Endothelial cell (in vitro differentiated cells): ENCODE results near the gene CNTN4. TPM values are rescaled to one million over a fixed set of nuclear protein-coding genes. Genes with fewer than 3 reads are reported as not detected.

Experiments used
- DNase-seq: peaks from one replicate; pipeline ENCODE4 v3.0.0; 2021; ENCODE audit warnings: low spot score
- H3K27ac Mint-ChIP-seq: one replicate; pipeline ENCODE4 v1.8.0; 2021; ENCODE audit warnings: mixed read lengths, inconsistent platforms; ENCODE audit not compliant: unreplicated experiment
- H3K27me3 Mint-ChIP-seq: one replicate; pipeline ENCODE4 v1.8.0; 2021; ENCODE audit warnings: mild to moderate bottlenecking, moderate library complexity, mixed read lengths, inconsistent platforms; ENCODE audit not compliant: unreplicated experiment
- H3K36me3 Mint-ChIP-seq: one replicate; pipeline ENCODE4 v1.8.0; 2021; ENCODE audit warnings: mild to moderate bottlenecking, low read depth, mixed read lengths, inconsistent platforms; ENCODE audit not compliant: unreplicated experiment
- H3K4me1 Mint-ChIP-seq: one replicate; pipeline ENCODE4 v1.8.0; 2021; ENCODE audit warnings: mild to moderate bottlenecking, mixed read lengths, inconsistent platforms; ENCODE audit not compliant: unreplicated experiment
- H3K4me3 Mint-ChIP-seq: one replicate; pipeline ENCODE4 v1.8.0; 2021; ENCODE audit warnings: mild to moderate bottlenecking, mixed read lengths, inconsistent platforms; ENCODE audit not compliant: unreplicated experiment
- H3K9me3 Mint-ChIP-seq: one replicate; pipeline ENCODE4 v1.8.0; 2021; ENCODE audit warnings: mixed read lengths, inconsistent platforms; ENCODE audit not compliant: unreplicated experiment
- total RNA-seq: library from RNA; stranded (reverse); fragmentation: NEBNext Ultra II Directional; extraction: Animal tissue kit (Norgen Biotek cat#: 25700); gene quantifications from one replicate; pipeline ENCODE4 v1.2.1, GENCODE V29; 2021; ENCODE audit not compliant: unreplicated experiment
- TF ChIP-seq, protein P1 (sequence below): fragments of 200-600 bp; sonication (generic); IDR thresholded peaks from one replicate; pipeline ENCODE4 v1.5.0; 2021; ENCODE audit warnings: antibody characterized with exemption; ENCODE audit not compliant: unreplicated experiment

Gene CNTN4
- total RNA-seq, 1 donor from 2014 or later = not detected

DNA sequence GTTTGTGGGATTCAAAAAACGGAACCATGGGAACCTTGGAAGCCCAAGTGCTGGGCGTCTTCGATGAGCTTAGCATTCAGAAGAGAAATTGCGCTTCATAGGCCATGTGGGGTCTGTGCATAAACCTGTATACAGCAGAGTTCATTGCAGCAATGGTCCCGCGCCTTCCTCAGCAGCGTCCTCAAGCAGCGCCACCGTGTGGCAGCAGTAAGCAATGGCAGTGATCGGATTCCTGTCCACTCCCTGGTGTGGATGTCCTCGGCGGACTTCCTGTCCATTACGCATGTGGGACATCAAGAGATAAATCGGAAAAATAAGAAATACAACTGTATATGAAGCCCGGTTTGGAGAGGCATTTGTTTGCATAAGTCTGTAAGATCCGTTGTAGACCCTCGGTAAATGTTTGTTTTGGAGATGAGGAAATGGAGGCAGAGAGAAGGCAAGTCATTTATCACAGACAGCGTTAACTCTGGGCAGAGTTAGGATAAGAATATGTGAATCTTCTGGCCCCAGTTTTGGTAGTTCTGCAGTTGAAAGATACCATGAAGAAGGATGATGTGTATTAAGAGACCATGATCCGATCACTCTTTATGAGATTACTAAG is 57.7 kb downstream of the CNTN4 start:
- DNase-seq = no peak
- TF ChIP-seq, protein P1, sequence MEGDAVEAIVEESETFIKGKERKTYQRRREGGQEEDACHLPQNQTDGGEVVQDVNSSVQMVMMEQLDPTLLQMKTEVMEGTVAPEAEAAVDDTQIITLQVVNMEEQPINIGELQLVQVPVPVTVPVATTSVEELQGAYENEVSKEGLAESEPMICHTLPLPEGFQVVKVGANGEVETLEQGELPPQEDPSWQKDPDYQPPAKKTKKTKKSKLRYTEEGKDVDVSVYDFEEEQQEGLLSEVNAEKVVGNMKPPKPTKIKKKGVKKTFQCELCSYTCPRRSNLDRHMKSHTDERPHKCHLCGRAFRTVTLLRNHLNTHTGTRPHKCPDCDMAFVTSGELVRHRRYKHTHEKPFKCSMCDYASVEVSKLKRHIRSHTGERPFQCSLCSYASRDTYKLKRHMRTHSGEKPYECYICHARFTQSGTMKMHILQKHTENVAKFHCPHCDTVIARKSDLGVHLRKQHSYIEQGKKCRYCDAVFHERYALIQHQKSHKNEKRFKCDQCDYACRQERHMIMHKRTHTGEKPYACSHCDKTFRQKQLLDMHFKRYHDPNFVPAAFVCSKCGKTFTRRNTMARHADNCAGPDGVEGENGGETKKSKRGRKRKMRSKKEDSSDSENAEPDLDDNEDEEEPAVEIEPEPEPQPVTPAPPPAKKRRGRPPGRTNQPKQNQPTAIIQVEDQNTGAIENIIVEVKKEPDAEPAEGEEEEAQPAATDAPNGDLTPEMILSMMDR = no peak
- no peaks in the 10 kb centered on the region for H3K27me3 Mint-ChIP-seq
- H3K27ac Mint-ChIP-seq = no peak overlapping the region
- H3K4me1 Mint-ChIP-seq = no peaks in the 10 kb centered on the region
- H3K9me3 Mint-ChIP-seq = peaks cover 39% of the 10 kb centered on the region
- peaks cover 17% of the 10 kb centered on the region for H3K36me3 Mint-ChIP-seq
- no peak overlapping the region for H3K4me3 Mint-ChIP-seq

DNA sequence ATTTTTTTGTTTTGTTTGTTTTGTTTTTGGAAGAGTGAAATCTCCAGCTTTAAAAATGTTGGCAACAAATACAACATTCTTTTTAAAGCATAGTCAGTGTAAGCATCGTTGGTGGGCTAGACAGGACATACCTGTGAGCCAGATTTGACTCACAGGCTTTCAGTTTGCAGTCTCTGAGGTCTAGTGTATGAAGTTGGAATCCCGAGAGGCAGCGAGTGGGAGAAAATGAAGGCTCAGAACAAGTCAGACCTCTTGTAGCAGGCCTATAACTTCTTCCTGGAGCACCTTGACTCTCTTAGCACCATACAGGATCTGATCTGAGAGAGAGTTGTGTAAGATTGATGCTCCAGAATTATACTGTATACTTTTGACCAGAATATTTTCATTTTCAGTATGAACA is 60.2 kb downstream of the CNTN4 start:
- TF ChIP-seq, protein P1 = no peak
- DNase-seq = no peak
- peaks cover 18% of the 10 kb centered on the region for H3K36me3 Mint-ChIP-seq
- peaks cover 42% of the 10 kb centered on the region for H3K9me3 Mint-ChIP-seq
- H3K27me3 Mint-ChIP-seq = peaks cover 2% of the 10 kb centered on the region
- H3K4me3 Mint-ChIP-seq = no peak overlapping the region
- no peak overlapping the region for H3K27ac Mint-ChIP-seq
- H3K4me1 Mint-ChIP-seq = no peaks in the 10 kb centered on the region

DNA sequence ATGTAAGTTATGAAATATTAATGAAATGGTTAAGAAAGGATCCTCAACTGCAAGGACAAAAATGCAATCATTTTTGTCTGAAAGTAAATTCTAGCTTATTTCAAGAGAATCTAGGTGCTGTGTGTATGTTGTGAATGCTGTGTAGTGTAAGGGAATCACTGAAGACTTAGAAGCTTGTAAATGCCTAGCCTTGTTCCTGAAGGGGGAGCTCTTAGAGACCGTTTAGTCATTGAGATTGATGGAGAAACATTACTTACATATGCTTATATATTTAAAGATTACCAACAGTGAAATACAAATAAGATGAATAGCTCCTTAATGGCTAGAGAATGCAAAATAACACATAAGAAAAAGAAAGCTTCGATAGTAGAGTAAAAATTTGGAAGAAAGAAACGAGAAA is 67.9 kb downstream of the CNTN4 start:
- Mint-ChIP-seq H3K27ac (no peak overlapping the region), H3K4me3 (no peak overlapping the region), H3K4me1 (no peaks in the 10 kb centered on the region), H3K36me3 (no peaks in the 10 kb centered on the region), H3K9me3 (peaks cover 1% of the 10 kb centered on the region), H3K27me3 (peaks cover 2% of the 10 kb centered on the region)
- TF ChIP-seq, protein P1 = no peak
- DNase-seq = no peak

DNA sequence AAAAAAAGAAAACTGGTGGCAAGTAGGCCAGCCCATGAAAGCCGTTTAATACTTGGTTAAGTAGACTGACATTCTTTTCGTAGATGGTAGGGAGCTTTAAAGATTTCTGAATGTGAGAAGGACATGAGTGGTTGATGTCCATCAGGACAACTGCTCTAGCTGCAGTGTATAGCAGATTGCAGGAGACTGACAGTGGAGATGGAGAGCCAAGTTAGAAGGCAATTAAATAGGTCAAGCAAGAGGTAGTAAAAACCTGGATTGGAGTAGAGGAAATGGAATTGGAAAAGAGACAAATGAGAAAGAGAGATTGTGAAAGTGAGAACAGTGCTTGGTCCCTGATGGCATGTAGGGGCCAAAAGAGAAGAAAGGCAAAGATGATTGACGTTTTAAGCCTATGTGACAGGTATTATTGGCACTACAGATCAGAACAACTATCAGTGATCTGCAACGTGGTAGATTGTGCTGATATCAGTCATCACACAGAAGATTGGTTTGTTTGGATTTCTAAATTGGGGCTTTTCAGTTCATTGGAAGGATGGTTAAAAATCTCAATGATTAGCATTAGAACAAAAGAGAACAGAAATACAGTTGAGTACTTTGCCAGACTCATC is 74.0 kb downstream of the CNTN4 start:
- Mint-ChIP-seq H3K4me3 (no peak overlapping the region), H3K27ac (no peak overlapping the region), H3K36me3 (no peaks in the 10 kb centered on the region), H3K27me3 (no peaks in the 10 kb centered on the region), H3K4me1 (no peaks in the 10 kb centered on the region), H3K9me3 (no peaks in the 10 kb centered on the region)
- TF ChIP-seq, protein P1 = no peak
- DNase-seq = no peak

DNA sequence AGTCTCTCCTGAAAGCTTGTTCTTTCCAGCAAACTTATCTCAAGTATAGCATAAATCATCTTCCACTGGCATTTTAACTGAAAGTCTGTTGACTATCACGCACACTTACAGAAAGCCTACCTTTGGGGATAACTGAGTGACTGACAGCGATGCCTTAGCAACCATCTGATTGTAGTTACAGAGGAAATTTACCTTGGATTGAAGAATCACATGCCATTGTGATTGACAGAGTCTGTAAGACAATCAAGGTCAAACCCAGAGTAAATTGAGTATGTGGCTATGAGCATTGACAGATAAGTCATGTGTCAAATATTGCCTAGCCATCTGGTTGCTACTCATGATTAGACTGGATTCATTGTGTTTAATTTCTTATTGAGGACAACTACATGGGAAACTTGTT is 82.0 kb downstream of the CNTN4 start:
- no peak for DNase-seq
- H3K4me3 Mint-ChIP-seq = no peak overlapping the region
- TF ChIP-seq, protein P1 = no peak
- no peaks in the 10 kb centered on the region for H3K4me1 Mint-ChIP-seq
- H3K27me3 Mint-ChIP-seq = no peaks in the 10 kb centered on the region
- peaks cover 8% of the 10 kb centered on the region for H3K9me3 Mint-ChIP-seq
- H3K36me3 Mint-ChIP-seq = no peaks in the 10 kb centered on the region
- H3K27ac Mint-ChIP-seq = no peak overlapping the region
